Esophagus mucosa (tissue), 1 donor: Measurements from ENCODE around the gene RTN4. TPM values are rescaled to one million over a fixed set of nuclear protein-coding genes. Genes with fewer than 3 reads are reported as not detected.
A peak's percentile ranks its signal among the peaks of the same experiment; 100 is the strongest.
"Not testable (repeated sequence)": the region's sequence is repeated elsewhere in the genome, so short reads cannot be mapped to it uniquely, and the experiment has no call there.

Source experiments
- ATAC-seq: fragments of 200-7000 bp; cut with Tn5 transposase; one replicate; pipeline ENCODE4 v1.9.1; 2020
- total RNA-seq: library from RNA; stranded (reverse); gene quantifications from one replicate; pipeline ENCODE4 v1.2.4, GENCODE V29; 2023
- donor health status: DM: yes; HTN: yes; CAD: no.

The RTN4 gene, protein sequence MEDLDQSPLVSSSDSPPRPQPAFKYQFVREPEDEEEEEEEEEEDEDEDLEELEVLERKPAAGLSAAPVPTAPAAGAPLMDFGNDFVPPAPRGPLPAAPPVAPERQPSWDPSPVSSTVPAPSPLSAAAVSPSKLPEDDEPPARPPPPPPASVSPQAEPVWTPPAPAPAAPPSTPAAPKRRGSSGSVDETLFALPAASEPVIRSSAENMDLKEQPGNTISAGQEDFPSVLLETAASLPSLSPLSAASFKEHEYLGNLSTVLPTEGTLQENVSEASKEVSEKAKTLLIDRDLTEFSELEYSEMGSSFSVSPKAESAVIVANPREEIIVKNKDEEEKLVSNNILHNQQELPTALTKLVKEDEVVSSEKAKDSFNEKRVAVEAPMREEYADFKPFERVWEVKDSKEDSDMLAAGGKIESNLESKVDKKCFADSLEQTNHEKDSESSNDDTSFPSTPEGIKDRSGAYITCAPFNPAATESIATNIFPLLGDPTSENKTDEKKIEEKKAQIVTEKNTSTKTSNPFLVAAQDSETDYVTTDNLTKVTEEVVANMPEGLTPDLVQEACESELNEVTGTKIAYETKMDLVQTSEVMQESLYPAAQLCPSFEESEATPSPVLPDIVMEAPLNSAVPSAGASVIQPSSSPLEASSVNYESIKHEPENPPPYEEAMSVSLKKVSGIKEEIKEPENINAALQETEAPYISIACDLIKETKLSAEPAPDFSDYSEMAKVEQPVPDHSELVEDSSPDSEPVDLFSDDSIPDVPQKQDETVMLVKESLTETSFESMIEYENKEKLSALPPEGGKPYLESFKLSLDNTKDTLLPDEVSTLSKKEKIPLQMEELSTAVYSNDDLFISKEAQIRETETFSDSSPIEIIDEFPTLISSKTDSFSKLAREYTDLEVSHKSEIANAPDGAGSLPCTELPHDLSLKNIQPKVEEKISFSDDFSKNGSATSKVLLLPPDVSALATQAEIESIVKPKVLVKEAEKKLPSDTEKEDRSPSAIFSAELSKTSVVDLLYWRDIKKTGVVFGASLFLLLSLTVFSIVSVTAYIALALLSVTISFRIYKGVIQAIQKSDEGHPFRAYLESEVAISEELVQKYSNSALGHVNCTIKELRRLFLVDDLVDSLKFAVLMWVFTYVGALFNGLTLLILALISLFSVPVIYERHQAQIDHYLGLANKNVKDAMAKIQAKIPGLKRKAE
- 137 TPM for total RNA-seq

DNA sequence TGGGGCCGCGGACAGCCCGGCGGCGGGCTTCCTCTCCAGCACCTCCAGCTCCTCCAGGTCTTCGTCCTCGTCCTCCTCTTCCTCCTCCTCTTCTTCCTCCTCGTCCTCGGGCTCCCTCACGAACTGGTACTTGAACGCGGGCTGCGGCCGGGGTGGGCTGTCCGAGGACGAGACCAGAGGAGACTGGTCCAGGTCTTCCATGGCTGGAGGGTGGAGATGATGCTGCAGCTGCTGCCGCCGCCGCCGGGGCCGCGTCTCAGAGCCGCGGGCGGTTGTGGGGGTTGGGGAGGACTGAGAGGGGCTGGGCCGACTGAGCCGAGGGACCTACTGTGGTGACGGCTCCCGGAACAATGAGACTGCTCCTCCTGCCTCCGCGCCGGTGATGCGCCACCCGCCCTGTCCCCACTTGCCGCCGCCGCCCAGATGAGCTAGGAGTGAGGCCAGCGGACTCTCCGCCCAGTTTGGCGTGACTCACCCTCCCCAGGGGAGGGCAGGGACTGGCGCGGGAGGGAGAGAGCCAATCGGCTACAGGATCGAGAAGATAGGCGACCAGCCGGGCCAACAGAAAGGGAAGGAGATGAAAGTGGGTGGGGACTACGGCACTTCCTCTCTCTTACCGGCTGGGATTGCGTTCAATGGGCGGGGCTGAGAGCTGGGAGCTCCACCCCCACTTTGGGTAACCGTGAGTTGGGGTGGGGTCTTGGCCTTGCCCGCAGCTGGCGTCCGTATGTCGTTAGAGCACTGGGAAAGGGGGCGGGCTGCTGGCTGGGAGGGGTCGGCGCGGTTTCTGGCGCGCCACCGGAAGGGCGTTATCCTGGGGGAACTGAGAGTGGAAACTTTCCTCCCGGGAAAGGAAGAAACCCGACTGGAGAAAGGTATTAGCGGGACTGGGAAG, at the start of gene RTN4:
Gene RTN4 (minus strand): TSS at position 352 of the 895 bp plus-strand sequence. CDS start 151 bp downstream, at position 201.
- ATAC-seq = peak; percentile 94

DNA sequence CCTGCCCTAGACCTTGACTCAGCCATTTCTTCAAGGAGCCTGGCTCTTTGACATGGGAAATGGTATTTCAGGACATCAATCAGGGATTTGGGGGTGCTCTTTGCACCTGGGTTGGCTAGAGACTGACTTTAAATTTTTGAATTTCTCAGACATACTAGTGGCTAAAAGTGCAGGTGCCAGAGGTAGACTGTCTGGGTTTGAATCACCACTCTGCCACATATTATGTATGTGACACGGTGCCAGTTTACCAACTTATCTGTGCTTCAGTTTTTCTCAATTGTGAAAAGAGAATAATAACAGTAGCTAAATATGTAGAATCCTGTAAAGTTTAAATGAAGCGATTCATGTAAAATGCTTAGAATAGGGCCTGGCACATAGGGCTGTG, 49.2 kb upstream of the RTN4 start:
- no peak for ATAC-seq

DNA sequence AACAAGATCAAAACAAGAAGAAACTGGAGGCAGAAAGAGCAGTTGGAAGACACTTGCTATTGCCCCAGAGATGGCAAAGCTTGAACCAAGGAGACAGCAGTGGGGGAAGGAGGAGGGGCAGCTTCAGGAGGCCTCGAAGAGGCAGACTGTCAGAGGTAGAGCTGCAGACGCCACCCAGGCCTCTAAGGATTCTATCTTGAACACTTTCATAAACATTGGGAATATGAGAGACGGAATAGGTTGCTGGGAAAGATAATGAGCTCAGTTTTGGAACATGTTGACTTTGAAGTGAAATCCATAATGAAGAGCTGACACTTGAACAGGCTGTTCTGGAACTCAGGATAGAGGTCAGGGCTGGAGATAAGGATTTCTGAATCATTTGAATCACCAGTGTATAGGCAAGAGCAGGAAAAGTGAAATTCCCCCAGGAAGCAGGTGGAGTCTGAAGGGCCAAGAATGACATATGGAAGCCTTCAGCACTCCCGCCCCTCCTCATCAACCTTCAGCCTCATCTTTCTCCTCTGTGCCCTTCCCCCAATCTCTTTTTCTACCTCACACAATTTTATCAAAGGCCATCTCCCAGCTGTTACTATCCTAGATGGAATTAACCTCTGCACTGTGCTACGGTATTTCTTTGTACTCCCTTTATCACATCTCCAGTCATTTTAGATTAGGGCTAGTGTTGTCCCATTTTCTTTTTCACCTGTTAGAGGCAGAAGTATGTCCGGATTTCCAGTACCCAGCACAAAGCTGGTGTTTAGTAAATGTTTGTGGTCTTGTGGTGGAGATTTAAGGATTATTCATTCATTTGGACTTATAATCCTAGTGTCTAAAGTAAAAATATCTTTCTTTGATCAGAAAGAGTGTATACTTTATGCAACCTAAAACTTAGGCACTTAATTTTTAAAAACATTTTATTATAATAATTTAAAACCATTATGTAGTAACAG, 47.5 kb upstream of the RTN4 start:
- no peak for ATAC-seq

DNA sequence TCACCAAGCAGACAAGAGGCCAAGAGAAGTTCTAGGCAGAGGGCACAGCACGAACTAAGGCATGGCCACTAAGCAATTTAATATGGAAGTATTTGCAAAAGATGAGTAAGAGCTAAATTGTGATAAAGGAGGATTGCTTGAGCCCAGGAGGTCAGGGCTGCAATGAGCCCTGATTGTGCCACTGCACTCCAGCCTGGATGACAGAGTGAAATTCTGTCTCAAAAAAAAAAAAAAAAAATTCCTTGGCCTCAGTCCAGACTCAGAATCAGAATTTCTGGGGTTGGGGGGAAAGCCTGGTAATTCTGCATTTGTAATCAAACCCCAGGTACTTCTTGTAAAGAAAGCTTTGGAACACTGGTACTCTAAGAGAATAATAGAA, 46.8 kb upstream of the RTN4 start:
- ATAC-seq = no peak

DNA sequence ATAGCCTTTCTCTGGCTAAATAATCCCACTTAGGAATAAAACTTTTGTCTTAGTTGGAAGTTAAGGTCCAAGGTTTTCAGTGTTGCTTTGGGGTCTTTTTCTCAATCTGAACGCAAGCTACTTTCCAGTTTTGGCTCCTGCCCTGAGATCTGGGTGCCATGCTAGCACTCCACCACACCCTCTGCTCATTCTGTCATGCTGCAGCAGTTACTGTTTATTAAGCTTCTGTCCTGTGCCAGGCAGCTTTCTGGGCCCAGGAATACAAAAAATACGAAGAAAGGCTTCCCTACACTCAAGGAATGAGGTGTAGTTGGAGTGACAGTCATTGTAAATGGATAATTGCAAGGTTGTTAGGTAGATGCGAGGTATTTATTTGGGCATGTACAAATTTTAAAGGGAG, 46.3 kb upstream of the RTN4 start:
- ATAC-seq = no peak

DNA sequence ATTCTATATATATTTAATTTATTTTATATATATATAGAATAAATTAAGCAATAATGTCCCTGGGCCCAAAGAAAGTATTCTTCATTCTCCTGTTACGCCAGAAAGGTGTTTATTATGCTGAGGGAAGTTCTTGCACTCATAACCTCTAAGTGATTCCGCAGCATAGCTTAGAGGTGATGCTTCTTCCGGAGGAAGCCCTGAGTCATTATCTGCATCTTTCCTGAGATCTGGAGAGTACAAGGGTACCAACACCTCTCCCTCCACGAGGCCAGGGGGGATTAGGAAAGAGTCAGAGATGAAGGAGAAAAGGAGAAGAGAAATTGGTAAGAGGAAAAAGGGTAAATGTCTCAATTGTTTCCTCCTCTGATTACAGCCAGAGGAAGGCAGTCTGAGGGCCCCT, 43.1 kb upstream of the RTN4 start:
- no peak for ATAC-seq

DNA sequence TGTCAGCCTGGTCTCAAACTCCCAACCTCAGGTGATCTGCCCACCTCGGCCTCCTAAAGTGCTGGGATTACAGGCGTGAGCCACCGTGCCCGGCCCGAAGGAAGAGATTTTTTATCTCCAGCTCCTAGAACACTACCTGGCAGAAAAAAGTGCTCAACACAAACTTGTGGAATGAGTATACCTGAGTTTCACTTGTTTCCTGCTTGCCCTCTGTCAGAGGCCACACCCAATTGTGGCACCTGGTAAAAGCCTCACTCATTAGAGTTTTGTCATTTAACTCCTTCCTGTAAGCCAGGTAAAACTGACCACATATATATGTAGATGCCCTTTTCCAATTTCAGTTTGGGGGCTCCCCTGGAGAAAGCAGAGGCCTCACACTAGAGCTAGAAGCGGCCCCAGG, 42.2 kb upstream of the RTN4 start:
- ATAC-seq = peak; percentile 83

DNA sequence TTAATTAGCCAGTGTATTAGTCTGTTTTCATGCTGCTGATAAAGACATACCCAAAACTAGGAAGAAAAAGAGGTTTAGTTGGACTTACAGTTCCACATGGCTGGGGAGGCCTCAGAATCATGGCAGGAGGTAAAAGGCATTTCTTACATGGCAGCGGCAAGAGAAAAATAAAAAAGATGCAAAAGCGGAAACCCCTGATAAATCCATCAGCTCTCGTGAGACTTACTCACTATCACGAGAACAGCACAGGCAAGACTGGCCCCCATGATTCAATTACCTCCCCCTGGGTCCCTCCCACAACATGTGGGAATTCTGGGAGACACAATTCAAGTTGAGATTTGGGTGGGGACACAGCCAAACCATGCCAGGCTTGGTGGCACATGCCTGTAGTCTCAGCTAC, 41.4 kb upstream of the RTN4 start:
- ATAC-seq = not testable (repeated sequence)

DNA sequence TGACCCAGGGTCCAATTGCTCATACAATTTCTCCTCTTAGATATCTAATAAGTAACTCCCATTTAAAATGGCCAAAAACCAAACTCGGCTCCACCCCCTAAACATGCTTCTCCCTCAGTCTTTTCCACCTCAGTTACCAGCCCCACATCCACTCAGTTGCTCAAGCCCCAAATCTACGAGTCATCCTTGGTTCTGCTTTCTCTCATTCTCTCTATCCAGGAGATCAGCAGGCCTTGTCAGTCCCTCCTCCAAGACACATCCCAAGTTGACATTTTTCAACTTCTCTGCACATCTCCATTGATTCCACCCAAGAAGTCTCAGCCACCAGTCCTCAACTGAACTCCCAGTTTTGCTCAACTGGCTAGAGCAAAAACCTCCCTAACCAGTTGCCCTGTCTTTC, 40.5 kb upstream of the RTN4 start:
- ATAC-seq = peak; percentile 10

DNA sequence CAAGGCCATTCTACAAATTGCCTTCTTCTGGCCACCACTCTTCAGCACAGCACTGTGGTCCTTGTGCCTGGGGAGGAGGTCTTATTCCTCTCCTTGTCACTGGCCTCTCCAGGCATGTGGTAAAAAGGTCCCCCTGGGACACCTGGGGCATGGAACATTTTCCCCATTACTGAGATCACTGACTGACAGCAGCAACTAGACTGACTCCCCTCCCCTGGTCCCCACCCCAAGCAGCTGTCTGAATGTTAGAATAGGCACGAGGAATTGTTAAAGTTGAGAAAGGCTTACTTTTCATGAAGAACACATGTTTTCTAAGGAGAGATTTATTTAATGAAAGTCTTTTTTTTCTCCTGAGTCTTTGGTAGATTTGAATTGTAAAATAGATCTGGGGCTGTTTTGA, 39.5 kb upstream of the RTN4 start:
- no peak for ATAC-seq

DNA sequence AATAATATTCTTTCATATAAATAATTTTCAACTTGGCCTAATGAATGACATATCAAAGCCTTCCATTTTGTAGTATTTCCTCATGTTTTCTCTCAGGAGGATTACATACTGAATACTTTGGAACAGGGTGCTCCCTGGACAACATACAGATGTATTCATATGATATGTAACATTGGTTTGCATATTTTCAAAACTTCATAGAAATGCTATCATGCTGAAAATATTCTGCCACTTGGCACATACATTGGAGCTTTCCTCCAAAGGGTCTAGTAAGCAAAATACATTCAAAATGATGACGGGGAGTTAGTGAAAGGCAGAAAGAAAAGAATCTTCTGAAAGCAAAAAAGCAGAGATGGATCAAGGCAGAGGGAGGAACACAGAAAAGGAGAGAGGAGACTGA, 38.1 kb upstream of the RTN4 start:
- ATAC-seq = no peak

DNA sequence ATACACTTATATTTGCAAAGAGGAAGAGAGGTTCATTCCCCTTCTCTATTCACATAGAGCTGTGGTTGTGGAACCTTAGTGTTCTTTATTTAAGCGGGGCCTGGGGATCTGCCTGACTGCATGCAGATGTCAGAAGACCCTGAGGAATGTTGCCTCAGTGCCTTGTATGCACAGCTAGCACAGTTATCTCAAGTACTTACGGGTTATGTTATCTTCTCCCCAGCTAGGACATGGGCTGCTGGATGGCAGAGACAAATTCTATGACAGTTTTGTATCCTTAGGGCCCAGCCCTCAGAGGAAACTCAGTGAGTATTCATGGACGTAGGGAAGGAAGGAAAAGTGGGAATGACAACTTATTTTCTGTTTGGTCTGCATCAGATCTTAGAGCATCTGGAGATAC, 37.7 kb upstream of the RTN4 start:
- no peak for ATAC-seq

DNA sequence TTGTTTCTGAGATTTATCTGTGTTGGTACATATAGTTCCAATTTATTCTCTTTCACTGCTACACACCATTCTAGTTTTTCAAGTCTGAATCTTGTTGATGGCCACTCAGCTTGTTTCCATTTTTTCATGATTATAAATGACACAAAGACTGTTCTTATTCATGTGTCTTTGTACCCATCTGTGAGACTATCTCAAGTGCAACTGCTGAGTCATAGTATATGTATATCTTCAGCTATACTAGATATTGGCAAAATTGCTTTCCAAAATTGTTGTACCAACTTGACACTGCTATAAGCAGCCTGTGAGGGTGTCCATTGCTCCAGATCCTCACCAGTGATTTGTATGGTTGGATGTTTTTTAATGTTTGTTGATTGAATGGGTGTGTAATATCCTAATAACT, 37.2 kb upstream of the RTN4 start:
- no peak for ATAC-seq

DNA sequence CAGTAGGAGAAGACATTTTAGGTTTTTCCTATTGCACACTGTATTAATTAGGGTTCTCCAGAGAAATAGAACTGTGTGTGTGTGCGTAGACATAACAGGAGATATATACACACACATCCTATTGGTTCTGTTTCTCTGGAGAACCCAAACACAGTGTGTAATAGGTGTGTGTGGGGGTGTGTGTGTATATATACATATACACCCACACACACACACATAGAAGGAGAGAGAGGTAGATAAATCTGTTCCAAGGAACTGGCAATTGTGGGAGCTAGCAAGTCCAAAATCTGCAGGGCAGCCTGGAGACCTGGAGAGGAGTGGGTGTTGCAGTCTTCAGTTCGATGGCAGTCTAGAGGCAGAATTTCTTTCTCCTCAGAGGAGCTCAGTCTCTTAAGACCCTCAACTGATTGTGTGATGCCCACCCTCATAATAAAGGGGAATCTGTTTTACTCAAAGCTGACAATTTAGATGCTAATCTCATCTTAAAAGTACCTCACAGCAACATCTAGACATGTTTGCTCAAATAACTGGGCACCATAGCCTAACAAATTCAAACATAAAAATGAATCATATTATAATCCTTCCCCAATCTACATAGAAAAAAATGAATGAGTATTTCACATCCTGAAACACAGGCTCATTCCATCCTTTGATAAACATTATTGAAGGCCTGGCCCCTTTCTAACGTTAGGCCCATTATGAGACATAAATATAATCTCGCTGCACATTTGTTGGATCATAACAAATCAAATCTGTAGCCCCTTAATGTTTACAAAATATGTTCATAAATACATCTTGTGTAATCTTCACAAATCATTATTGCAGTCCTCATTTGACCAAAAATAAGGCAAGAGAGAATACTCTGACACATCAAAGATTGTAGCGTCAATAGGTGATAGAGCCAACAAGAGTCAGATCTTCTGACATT, 35.1 kb upstream of the RTN4 start:
- no peak for ATAC-seq

DNA sequence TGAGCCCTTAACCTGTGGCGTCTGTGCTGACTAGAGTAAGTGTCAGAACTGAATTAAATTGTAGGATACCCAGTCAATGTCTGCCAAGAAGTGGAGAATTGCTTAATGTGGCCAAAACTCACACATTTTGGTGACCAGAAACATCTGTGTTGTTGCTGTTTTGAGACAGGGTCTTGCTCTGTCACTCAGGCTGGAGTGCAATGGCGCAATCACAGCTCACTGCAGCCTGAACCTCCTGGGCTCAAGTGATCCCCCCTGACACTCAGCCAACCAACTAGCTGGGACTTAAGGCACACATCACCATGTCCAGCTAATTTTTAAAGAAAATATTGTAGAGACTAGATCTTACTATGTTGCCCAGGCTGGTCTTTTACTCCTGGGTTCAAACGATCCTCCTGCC, 34.4 kb upstream of the RTN4 start:
- no peak for ATAC-seq

DNA sequence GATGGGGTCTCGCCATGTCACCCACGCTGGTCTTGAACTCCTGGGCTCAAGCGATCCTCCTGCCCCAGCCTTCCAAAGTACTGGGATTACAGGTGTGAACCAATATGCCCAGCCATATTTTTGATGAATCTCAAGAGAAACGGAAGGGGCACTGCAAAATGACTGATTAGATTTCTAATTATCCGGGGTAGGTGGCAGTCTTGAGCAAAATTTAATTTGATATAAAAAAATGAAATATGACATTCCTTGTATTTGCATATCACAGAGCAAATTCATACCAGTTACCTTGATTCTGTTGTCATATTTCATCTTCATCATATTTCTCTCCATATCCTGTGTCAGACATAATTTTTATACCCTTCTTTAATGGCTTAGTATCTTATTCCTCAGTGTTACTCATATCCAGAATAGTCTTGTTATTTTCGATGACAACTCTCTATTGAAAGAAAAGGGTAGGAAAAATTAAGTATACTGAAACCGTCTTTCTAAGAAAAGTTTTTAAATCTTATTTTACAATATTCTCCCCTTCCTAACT, 30.0 kb upstream of the RTN4 start:
- no peak for ATAC-seq

DNA sequence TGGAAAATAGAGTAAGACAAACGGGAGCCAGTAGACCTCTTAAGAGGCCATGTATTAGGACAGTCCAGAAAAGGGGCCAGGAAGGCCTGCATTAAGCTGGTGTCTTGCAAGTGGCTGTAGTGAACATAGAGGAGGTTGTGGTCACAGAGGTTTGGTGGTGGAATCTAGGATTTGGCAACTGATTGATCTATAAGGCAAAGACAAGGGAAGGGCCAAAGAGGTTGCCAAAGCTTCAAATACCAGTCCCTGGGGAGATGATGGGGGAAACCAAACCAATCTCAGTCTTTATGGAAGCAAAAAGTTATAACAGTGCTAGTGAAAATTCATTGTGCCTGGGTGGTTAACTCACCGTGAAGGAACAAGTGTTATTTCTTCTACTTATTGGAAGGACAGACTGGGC, 28.7 kb upstream of the RTN4 start:
- ATAC-seq = no peak

DNA sequence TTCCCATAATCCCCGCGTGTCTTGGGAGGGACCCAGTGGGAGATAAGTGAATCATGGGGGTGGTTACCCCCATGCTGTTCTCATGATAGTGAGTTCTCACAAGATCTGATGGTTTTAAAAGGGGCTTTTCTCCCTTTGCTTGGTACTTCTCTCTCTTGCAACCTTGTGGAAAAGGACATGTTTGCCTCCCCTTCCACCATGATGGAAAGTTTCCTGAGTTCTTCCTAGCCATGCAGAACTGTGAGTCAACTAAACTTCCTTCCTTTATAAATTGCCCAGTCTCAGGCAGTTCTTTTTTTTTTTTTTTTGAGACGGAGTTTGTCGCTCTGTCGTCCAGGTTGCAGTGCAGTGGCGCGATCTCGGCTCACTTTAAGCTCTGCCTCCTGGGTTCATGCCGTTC, 26.5 kb upstream of the RTN4 start:
- no peak for ATAC-seq

DNA sequence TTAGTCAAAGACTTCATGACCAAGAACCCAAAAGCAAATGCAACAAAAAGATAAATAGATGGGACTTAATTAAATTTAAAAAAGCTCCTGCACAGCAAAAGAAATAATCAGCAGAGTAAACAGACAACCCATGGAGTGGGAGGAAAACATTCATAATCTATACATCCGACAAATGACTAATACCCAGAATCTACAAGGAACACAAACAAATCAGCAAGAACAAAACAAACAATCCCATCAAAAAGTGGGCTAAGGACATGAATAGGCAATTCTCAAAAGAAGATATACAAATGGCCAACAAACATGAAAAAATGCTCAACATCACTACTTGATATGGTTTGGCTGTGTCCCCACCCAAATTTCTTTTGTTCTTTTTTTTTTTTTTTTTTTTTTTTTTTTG, 25.8 kb upstream of the RTN4 start:
- not testable (repeated sequence) for ATAC-seq
